Muscle layer of colon (tissue), 2 donors: ENCODE measurements around the gene RALB.

Experiments
- H3K27ac ChIP-seq: one replicate; pipeline ENCODE4 v1.7.0; 2013; ENCODE audit warnings: low read depth, mild to moderate bottlenecking, low read length, moderate library complexity
- H3K27me3 ChIP-seq, 2 donors: one replicate each; pipeline ENCODE4 v1.7.0; 2013; ENCODE audit warnings: low read length in 2 of 2, mild to moderate bottlenecking in 2 of 2; ENCODE audit not compliant: insufficient read depth in 2 of 2, control insufficient read depth in 1 of 2
- H3K36me3 ChIP-seq: one replicate; pipeline ENCODE4 v1.7.0; 2013; ENCODE audit warnings: mild to moderate bottlenecking, low read length; ENCODE audit not compliant: insufficient read depth
- H3K4me1 ChIP-seq: one replicate; pipeline ENCODE4 v1.7.0; 2013; ENCODE audit warnings: mild to moderate bottlenecking, low read length; ENCODE audit not compliant: insufficient read depth
- H3K4me3 ChIP-seq, 2 donors: one replicate each; pipeline ENCODE4 v1.7.0; 2013; ENCODE audit warnings: low read length in 2 of 2, low read depth in 1 of 2, mild to moderate bottlenecking in 1 of 2, moderate library complexity in 1 of 2
- H3K9ac ChIP-seq: one replicate; pipeline ENCODE4 v1.7.0; 2013; ENCODE audit warnings: low read length
- H3K9me3 ChIP-seq: one replicate; pipeline ENCODE4 v1.7.0; 2013; ENCODE audit warnings: mild to moderate bottlenecking, low read length
- donor health status: abdominal sarcoma.
- donor health status: Adenocarcinoma of cecum.

RALB gene

DNA sequence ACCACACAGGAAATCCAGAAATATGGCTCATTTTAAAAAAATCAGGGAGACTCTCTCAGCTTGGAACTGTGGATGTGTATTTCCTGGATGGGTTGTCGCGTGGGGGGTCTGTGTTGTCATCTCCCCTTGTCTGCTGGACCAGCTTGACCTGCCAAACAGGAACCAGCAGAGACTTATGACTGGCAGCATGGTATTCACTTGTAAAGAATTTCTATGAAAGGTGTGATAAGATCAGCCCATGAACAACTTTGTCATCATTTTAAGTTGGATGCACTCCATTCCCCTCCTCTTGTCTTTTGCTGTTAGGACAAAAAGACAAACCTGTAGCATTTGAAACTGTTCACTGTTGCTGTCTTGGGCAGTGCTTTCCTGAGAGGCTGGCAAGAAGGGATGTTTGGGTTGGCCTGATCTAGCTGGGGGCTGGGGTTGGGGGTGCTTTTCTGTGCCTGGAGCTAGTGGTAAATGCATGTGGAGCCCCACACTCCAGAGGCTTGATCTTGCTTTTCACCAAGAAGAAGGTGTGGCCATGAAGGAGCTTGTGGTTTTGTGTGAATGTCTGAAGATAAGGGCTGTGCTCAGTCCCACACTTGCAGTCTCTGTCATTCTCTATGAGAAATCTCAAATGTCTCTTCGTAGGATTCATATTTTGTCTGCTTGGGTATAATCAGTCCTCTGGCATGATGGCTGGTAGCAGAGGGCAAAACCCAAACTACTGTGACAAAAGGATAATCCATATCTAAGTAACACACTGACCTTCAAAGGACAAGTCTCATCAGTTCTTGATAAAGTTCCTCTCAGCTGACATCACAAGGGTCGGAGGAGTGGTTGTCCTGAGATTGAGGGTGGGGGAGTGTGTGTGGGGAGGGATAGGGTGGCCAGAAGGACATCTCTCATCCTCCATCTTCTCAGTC, 39.0 kb downstream of the RALB start:
- H3K36me3 ChIP-seq: peaks cover 22% of the 10 kb centered on the region
- H3K27me3 ChIP-seq: no peaks in the 10 kb centered on the region
- no peak overlapping the region for H3K27ac ChIP-seq
- no peak overlapping the region for H3K9ac ChIP-seq
- no peak overlapping the region for H3K4me3 ChIP-seq
- H3K9me3 ChIP-seq: no peaks in the 10 kb centered on the region
- H3K4me1 ChIP-seq: no peaks in the 10 kb centered on the region

DNA sequence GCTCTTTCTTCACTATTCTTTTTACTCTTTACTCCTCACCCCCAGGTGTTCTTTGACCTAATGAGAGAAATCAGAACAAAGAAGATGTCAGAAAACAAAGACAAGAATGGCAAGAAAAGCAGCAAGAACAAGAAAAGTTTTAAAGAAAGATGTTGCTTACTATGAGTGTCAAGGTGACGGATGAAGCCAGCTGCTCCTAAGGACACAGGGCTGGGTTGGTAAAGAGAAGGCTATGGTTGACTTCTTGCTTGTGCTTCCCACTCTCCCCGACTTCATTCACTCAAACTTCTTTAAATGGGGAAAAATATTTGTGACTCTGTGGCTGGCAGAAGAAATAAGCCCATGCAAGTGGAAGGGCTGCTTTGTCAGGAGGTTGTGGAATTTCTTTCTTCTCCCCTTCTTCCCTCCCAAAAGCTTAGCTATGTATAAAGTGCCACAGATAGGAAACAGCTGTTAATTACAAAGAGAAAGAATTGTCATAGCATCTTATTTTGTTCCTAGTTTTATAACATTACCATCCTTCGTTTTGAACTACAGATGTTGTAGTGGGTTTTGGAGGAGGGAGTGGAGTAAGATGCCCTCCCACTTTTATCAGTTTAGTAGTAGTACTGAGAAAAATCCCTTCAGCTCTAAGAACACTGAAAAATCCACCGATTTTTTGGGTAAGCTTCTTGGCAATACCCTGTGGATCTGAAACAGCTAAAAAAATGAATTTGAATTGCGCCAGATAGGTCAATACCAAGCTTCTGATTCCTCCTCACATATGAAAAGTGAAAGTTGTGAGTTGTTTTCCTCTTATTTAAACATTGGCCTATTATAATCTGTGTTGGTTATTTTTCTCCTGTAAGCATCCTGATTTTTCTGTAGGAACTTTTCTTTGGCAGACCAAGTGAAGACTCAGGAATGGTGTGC, 40.7 kb downstream of the RALB start:
- no peaks in the 10 kb centered on the region for H3K9me3 ChIP-seq
- no peaks in the 10 kb centered on the region for H3K27me3 ChIP-seq
- H3K27ac ChIP-seq: no peak overlapping the region
- H3K9ac ChIP-seq: no peak overlapping the region
- no peaks in the 10 kb centered on the region for H3K4me1 ChIP-seq
- H3K4me3 ChIP-seq: no peak overlapping the region
- H3K36me3 ChIP-seq: peaks cover 32% of the 10 kb centered on the region

DNA sequence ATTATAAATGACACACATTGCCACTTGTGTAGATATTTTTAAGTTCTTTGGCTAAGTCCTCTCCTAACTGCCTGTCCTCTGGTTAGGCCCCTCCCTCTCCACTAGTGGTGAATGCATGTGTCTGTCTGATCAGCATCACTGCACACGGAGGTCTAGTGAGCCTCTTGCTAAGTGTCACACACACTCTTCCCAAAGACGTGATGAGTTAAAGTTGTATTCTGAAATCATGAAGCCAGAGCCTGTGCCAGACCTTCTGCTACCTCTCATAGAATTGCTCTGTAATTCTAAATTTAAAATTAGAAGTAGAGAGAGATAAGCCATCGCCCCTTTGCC, 41.3 kb downstream of the RALB start:
- no peaks in the 10 kb centered on the region for H3K27me3 ChIP-seq
- H3K36me3 ChIP-seq: peaks cover 33% of the 10 kb centered on the region
- no peaks in the 10 kb centered on the region for H3K9me3 ChIP-seq
- H3K4me1 ChIP-seq: no peaks in the 10 kb centered on the region
- H3K27ac ChIP-seq: no peak overlapping the region
- H3K9ac ChIP-seq: no peak overlapping the region
- no peak overlapping the region for H3K4me3 ChIP-seq

DNA sequence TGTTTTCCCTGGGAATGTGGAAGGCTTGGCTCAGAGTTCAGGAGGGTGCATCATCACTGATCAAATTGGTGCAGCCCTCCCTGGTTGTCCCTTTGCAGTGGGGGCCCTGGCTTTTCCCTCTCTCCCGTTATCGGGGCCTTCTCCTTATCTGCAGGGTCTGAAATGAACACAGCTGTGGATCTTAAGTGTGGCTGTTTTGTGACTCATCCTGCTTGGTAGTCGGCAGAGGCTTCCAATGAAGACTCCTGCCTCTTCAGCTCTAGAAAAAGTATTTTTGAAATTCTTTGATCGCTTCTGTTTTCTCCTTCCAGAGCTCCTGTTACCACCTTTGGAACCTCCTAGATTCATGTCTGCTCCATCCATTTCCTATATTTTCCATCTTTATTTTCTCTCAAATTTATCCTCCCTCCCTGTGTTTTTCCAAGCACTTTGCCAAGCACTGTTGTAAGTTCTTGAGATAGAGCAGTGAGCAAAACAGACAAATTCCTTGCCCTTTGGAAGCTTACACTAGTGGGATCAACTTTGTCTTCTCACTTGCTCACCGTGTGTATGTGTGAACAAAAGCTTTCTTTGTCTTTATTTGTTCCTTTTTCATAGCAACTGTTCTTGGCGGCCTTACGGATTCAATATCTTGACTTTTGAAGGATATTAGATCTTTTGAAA, 45.7 kb downstream of the RALB start:
- Histone ChIP-seq H3K9me3 (no peaks in the 10 kb centered on the region), H3K27me3 (no peaks in the 10 kb centered on the region), H3K36me3 (peaks cover 25% of the 10 kb centered on the region), H3K4me3 (no peak overlapping the region), H3K27ac (no peak overlapping the region), H3K4me1 (no peaks in the 10 kb centered on the region), H3K9ac (no peak overlapping the region)

DNA sequence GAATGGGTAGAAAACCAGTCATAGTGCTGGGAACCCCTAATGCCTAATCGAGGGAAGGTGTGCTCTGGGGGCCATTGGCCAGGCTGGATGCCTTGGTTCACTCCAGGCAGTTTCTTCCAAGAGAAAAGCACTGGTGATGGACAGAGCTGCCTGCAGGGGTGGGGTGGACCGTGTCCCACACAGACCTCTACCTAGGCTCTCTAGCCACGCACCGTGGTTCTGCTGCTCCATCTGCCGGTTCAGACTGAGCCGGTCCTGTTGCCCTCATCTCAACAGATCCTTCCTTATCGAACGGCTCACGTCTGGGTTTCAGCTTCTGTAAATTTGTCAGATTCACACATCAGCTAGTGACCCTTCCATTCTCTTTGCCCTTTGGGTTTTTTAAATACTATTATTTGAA, 46.4 kb downstream of the RALB start:
- Histone ChIP-seq H3K27me3 (no peaks in the 10 kb centered on the region), H3K4me1 (no peaks in the 10 kb centered on the region), H3K4me3 (no peak overlapping the region), H3K36me3 (peaks cover 25% of the 10 kb centered on the region), H3K9me3 (no peaks in the 10 kb centered on the region), H3K9ac (no peak overlapping the region), H3K27ac (no peak overlapping the region)

DNA sequence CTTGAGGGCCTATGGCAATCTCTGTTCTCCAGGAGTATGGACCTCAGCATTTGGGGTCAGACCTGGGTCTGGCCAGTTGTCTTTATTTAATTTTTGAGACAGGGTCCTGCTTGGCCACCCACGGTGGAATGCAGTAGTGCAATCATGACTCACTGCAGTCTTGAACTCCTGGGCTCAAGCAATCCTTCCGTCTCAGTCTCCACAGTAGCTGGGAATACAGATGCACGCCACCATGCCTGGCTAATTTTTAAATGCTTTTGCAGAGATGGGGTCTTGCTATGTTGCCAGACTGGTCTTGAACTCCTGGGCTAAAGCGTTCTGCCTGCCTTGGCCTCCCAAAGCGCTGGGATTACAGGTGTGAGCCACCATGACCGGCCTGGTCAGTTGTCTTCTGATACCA, 46.9 kb downstream of the RALB start:
- H3K36me3 ChIP-seq: peaks cover 25% of the 10 kb centered on the region
- H3K9ac ChIP-seq: no peak overlapping the region
- no peaks in the 10 kb centered on the region for H3K4me1 ChIP-seq
- H3K4me3 ChIP-seq: no peak overlapping the region
- no peaks in the 10 kb centered on the region for H3K27me3 ChIP-seq
- no peaks in the 10 kb centered on the region for H3K9me3 ChIP-seq
- no peak overlapping the region for H3K27ac ChIP-seq

DNA sequence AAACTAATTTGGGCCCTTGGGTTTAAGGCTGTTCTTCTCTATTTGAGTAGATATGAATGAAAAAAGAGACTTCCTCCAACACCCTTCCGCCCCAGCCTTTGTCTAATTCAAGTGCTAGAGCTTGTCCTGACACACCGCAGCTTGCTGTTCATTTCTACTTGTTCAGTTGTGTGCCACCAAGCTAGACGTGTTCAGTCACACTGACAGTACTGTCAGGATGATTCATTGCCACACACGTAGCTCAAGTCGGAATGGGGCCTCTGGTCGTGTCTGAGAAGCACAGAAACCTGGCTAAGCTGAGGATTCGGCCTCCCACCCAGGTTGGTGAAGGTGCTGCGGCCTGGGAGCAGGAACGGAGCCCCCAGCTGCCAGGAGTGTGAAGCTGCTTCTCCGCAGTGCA, 47.7 kb downstream of the RALB start:
- Histone ChIP-seq H3K9ac (no peak overlapping the region), H3K27ac (no peak overlapping the region), H3K4me3 (no peak overlapping the region), H3K36me3 (peaks cover 22% of the 10 kb centered on the region), H3K9me3 (no peaks in the 10 kb centered on the region), H3K27me3 (no peaks in the 10 kb centered on the region), H3K4me1 (no peaks in the 10 kb centered on the region)

DNA sequence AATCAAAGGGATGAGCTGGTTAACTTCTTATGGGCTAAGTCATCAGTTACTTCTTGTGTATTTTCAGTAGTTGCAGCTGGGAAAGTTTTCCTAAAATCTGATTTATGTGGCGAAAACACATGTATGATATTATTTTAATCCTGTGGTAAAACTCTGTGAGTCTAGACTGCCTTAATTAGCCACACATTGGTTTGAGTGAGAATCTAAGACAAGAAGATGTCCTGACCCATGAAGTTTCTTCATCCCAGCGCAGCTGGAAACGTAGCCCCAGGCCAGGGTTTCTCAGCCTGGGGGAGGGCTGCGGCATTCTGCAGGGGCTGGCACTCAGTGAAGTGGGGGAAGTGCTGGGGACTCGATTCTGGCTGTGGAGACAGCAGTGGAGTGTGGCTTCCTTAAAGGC, 48.6 kb downstream of the RALB start:
- peaks cover 26% of the 10 kb centered on the region for H3K36me3 ChIP-seq
- H3K4me3 ChIP-seq: no peak overlapping the region
- H3K4me1 ChIP-seq: no peaks in the 10 kb centered on the region
- H3K9me3 ChIP-seq: no peaks in the 10 kb centered on the region
- no peaks in the 10 kb centered on the region for H3K27me3 ChIP-seq
- no peak overlapping the region for H3K27ac ChIP-seq
- H3K9ac ChIP-seq: no peak overlapping the region

DNA sequence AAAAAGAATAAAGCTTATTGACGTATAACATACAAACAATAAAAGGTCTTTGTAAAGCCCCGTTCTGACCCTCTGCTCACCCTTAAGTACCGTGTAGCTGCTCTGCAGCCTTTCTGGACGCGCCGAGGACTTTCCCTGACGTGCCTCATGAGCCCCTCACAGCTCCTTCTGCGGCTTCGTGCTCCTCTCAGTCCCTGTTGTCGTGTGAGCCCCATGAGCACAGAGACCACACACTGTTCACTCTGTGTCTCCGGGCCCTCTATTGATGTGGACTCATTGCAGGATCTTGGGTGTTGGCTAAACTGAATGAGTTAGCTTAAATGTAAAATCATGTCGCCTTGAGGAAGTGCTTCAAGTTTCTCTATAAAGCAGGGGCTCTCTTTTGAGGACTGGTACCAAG, 49.6 kb downstream of the RALB start:
- Histone ChIP-seq H3K4me1 (no peaks in the 10 kb centered on the region), H3K9ac (no peak overlapping the region), H3K27me3 (no peaks in the 10 kb centered on the region), H3K4me3 (no peak overlapping the region), H3K9me3 (no peaks in the 10 kb centered on the region), H3K27ac (no peak overlapping the region), H3K36me3 (peaks cover 26% of the 10 kb centered on the region)

DNA sequence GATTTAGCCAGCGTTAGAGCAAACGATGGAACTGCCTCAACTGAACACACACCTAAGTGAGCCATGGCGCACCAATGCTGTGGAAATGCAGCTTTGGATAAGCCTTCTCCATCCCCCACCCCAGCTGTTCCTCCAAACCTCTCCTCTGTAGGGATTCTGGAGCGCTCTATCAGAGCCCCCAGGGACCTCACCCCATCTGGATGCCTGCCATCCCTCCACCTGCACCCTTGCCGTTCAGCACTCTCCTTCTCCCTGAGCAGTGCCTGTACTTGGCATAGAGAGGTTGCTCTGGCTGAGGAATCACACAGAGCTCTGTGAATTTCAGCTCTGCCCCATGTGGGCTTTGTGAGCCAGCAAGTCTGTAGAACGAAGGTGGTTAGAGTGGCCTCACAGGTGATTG, 50.5 kb downstream of the RALB start:
- Histone ChIP-seq H3K36me3 (peaks cover 17% of the 10 kb centered on the region), H3K27me3 (no peaks in the 10 kb centered on the region), H3K9me3 (no peaks in the 10 kb centered on the region), H3K4me1 (no peaks in the 10 kb centered on the region), H3K27ac (no peak overlapping the region), H3K4me3 (no peak overlapping the region), H3K9ac (no peak overlapping the region)

DNA sequence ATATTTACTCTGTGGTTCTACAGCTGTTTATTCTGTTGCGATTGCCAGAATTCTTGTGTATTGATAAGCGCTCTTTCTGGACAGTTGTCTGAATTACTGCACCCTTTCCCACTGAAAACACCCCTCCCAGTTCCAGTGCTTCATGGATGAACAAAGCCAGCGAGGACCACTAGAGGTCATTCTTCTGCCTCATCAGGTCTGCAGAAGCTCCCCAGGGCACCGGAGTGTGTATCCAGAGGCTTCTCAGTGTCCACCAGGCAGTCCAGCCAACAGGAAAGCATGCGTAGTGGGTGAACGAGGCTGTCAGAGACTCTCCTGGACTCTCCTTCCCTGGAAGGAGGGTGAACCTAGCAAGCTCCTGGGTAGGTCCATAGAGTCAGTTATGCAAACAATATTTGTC, 52.6 kb downstream of the RALB start:
- Histone ChIP-seq H3K4me3 (no peak overlapping the region), H3K4me1 (no peaks in the 10 kb centered on the region), H3K36me3 (peaks cover 6% of the 10 kb centered on the region), H3K27me3 (no peaks in the 10 kb centered on the region), H3K27ac (no peak overlapping the region), H3K9ac (no peak overlapping the region), H3K9me3 (no peaks in the 10 kb centered on the region)
